Caki2 (cell line): ENCODE measurements around the gene MKLN1. TPM values are rescaled to one million over a fixed set of nuclear protein-coding genes. Genes with fewer than 3 reads are reported as not detected.
"Not testable (repeated sequence)": the region's sequence is repeated elsewhere in the genome, so short reads cannot be mapped to it uniquely, and the experiment has no call there.

Experiments
- DNase-seq: peaks from one replicate; pipeline ENCODE4 v3.0.0-alpha.2; 2015; ENCODE audit warnings: low read depth
- in situ Hi-C: cut with HindIII; loops from 2 replicates; pipeline ENCODE4 v1.10.0; 2016; ENCODE audit warnings: low sequenced_read_pairs, low pct_unique_long_range_greater_than_20kb, mixed read lengths
- total RNA-seq: library from RNA; depleted of rRNA; stranded (reverse); fragments of >200 nt; shearing (Covaris generic); gene quantifications from 2 replicates; pipeline ENCODE4 v1.2.3, GENCODE V29; 2014; ENCODE audit warnings: low replicate concordance

MKLN1 gene
- total RNA-seq, 1 experiment from 2014 or later: 21.5 TPM

DNA sequence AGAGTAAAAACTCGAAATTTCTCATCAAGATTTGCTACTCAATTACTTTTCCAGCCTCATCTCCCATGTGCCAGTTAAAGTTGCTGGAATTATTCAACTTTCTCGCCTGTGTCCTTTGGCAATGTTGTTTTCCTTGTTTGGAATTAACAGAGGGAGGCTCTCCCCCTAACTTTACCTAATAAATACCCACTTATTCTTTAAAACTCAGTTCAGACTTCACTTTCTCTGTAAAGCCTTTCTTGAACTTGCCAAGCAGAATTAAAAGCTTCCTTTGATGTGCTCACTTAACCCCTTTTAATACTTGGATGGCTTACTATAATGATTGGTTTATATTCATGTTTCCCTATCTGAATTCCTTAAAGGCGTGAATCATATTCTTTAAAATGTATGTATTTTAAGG lies 104.1 kb downstream of the MKLN1 start:
- in situ Hi-C loops: no loop called here
- DNase-seq: no peak

DNA sequence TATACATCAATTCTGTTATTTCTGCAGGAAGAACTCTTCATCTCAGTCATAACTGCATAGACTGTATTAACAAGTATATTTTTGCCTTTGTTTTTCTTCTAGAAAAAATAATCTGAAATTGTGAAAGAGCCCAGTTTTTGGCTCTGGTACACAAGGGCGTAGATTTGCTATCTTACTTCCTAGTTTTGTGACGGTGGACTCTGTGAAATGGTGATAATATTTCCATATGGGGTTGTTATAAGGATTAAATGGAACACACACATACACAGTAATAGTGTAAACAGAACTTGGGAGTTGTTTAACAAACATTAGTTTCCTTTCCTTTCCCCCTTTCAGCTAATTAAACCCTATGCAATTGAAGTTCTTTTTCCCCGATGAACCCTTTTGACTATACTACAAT lies 108.7 kb downstream of the MKLN1 start:
- in situ Hi-C loops: no loop called here
- DNase-seq: no peak

DNA sequence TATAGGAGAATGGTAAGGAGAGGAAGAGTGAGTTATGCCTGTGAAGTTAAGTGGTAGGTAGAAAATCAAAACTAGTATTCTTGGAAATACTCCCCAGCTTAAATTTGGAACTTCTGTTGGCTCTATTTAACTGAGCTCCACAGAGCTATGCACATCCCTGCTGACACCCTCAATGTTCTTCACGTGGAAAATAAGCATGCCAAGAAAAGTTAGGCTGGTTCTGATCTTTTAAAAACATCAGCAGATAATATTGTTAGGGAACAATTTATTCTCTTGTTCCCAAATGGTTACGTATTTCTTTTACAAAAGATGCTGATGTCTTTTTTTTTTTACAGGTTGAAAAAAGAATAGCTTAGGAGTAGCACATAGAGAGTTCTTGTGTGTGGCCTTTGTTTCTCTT lies 111.3 kb downstream of the MKLN1 start:
- in situ Hi-C loops: no loop called here
- no peak for DNase-seq

GRCh38 chr7:131443496-131443895 lies 115.8 kb downstream of the MKLN1 start:
- in situ Hi-C loops: no loop called here
- no peak for DNase-seq

- DNase-seq: no peak
- in situ Hi-C loops: no loop called here
Measured at GRCh38 chr7:131444683-131445082, 117.0 kb downstream of the MKLN1 start.

DNA sequence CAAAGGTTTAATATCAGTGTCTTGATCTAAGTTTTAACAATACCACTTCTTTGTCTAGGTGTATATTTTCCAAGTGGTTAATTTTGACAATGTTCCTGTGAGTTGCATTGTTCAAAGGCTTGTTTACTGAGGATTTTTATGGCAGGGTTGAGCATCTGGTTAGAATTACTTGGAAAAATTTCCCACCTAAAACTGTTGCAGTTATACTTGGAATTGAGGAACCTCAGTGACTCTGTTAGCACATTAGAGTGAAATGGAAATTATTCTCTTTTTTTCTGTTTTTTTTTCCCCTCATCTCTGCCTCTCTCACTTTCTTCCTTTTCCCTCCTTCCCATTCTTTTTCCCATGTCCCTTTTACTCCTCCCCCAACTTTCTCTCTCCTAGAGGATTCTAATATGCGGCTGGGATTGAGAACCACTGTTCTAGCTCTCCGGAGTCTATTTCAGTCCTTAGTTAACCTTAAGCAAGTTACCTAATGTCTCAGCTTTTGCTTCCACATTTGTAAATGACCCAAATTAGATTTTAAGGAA lies 121.8 kb downstream of the MKLN1 start:
- in situ Hi-C loops: no loop called here
- DNase-seq: no peak

GRCh38 chr7:131454498-131454897 lies 126.8 kb downstream of the MKLN1 start:
- peak; percentile 48 for DNase-seq
- in situ Hi-C loops: no loop called here

- peak; percentile 74 for DNase-seq
- in situ Hi-C loops: no loop called here
Measured at GRCh38 chr7:131455001-131455400, 127.3 kb downstream of the MKLN1 start.

- DNase-seq: peak; percentile 84
- in situ Hi-C loops: no loop called here
Measured at GRCh38 chr7:131455546-131455945, 127.9 kb downstream of the MKLN1 start.

DNA sequence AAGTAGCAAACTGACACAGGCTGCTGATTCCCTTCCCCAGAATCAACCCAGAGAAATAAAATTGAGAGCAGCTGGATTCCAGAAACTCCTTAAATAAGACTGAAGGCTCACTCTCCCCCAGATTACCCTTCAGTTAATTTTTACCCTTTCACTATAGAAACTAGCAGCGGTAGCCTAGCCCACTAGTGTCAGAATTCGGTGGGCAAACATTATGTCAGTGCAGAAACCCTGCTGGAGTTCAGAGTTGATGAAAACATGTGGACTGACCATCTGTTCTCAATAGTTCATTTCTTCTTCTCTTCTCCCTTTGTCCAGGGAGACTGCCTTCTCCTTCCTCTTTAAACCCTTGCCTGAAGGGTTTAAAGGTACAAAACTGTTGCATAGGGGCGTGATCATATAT lies 128.7 kb downstream of the MKLN1 start:
- in situ Hi-C loops: no loop called here
- DNase-seq: peak; percentile 3

GRCh38 chr7:131459256-131459655 lies 131.6 kb downstream of the MKLN1 start:
- in situ Hi-C loops: no loop called here
- peak; percentile 9 for DNase-seq

GRCh38 chr7:131462059-131462458 lies 134.4 kb downstream of the MKLN1 start:
- no peak for DNase-seq
- in situ Hi-C loops: no loop called here

- DNase-seq, in situ Hi-C loops: not testable (repeated sequence)
Measured at GRCh38 chr7:131462715-131463114, 135.0 kb downstream of the MKLN1 start.

GRCh38 chr7:131466735-131467365 lies 139.2 kb downstream of the MKLN1 start:
- no peak for DNase-seq
- in situ Hi-C loops: no loop called here

GRCh38 chr7:131467788-131468187 lies 140.1 kb downstream of the MKLN1 start:
- in situ Hi-C loops: no loop called here
- no peak for DNase-seq

DNA sequence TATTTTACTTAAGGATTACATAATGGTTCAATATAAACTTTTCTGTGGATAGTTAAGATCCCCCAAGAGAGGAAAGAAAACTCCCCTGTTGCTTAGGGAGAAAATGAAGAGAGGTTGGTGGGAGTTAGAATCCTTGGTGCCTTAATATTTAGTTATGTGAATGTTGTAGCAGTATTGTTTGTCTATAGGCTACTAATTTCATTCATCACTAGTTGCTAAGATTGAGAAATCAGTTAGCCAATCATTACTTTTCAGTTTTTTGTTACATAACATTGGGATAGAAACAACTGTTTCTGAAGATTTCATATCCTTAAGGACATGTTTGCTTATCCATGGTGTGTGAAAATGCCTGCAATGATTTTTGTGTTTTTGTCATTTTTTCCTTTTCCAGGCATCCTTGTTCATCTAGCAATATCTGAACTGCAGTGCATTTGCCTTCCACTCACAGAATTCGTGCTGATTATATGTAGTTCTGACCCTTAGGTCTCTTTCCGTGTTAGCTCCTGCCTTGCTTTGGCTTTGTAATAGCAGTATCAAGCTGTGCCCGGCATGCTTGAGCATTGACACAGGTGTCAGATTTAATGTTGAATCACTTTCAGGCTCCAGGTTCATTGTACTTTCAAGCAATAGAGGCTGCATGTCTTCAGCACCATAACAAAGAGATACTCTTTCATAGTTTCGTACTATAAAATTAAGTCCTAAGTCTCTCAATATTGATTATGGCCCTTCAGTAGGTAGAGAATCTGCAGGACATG lies 143.8 kb downstream of the MKLN1 start:
- no peak for DNase-seq
- in situ Hi-C loops: no loop called here

GRCh38 chr7:131476740-131477139 lies 149.1 kb downstream of the MKLN1 start:
- in situ Hi-C loops: no loop called here
- no peak for DNase-seq

- DNase-seq: peak; percentile 24
- in situ Hi-C loops: no loop called here
Measured at GRCh38 chr7:131480384-131481315, 153.0 kb downstream of the MKLN1 start.

- in situ Hi-C loops: no loop called here
- DNase-seq: no peak
Measured at GRCh38 chr7:131482800-131483199, 155.1 kb downstream of the MKLN1 start.
